ENCODE measurements around the gene ZNF524. TPM values are rescaled to one million over a fixed set of nuclear protein-coding genes. Genes with fewer than 3 reads are reported as not detected.

Gene ZNF524
- polyA plus RNA-seq, 1 of the 3 experiments (the other 2 are of a cell fraction) = 7.3 TPM

DNA sequence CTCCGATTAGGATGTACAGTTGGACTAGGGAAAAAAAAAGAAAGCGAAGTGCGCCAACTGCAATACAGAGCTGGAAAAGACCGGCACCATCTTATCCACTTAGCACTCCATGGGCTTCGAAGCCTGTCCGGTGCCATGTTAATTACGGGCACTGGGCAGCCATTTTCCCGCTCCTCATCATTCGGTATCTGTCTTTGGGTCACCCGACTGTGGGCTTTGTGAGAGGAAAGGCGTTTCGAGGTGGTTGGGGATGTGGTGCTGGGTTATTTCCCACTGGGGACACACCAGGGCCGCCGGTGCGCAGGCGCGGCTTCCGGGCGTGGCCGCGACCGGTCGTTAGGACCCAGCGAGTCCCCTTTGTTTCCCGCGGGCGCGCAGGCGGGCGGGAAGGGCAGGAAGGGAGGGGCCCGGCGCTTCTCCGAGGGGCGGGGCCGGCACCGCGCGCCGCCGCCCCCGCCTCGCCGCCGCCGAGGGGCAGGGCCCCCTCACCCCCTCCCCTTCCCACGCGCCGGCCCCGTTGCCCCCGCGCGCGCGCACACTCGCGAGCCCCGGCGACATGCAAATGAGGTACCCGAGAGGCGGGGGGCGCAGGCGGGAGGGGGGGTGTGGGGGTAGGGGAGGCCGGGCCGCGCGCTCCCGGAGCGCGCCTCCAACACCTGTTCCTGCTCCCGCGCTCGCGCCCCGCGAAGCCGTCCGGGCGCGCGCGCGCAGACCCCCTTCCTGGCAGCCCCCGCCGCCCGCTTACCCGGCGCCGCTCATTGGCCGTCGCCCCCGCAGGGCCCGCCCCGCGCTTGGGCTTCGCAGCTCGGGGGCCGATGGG lies at the start of gene ZNF524 (continued):
- TF ChIP-seq EP300 (IDR thresholded peaks at IDR 0.05; ENCODE audit: borderline replicate concordance in 1 of 2, low read depth in 1 of 2, low read length in 1 of 2) (peak in 1 of 2 experiments; percentile 36; a peak in 1 of 4 replicates), MAX (IDR thresholded peaks at IDR 0.05; ENCODE audit: low read depth) (peak; percentile 60), FOXM1 (IDR thresholded peaks at IDR 0.05; ENCODE audit: low read depth) (no peak), TEAD4 (IDR thresholded peaks at IDR 0.05; ENCODE audit: borderline replicate concordance, insufficient read depth) (no peak), ELF1 (IDR thresholded peaks at IDR 0.05) (peak; percentile 33; the same call in 1 of the 2 replicates)
- TF ChIP-seq, protein P1, sequence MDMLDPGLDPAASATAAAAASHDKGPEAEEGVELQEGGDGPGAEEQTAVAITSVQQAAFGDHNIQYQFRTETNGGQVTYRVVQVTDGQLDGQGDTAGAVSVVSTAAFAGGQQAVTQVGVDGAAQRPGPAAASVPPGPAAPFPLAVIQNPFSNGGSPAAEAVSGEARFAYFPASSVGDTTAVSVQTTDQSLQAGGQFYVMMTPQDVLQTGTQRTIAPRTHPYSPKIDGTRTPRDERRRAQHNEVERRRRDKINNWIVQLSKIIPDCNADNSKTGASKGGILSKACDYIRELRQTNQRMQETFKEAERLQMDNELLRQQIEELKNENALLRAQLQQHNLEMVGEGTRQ (IDR thresholded peaks at IDR 0.05; ENCODE audit: borderline replicate concordance, low read depth, low read length) = no peak
- TF ChIP-seq, protein P2, sequence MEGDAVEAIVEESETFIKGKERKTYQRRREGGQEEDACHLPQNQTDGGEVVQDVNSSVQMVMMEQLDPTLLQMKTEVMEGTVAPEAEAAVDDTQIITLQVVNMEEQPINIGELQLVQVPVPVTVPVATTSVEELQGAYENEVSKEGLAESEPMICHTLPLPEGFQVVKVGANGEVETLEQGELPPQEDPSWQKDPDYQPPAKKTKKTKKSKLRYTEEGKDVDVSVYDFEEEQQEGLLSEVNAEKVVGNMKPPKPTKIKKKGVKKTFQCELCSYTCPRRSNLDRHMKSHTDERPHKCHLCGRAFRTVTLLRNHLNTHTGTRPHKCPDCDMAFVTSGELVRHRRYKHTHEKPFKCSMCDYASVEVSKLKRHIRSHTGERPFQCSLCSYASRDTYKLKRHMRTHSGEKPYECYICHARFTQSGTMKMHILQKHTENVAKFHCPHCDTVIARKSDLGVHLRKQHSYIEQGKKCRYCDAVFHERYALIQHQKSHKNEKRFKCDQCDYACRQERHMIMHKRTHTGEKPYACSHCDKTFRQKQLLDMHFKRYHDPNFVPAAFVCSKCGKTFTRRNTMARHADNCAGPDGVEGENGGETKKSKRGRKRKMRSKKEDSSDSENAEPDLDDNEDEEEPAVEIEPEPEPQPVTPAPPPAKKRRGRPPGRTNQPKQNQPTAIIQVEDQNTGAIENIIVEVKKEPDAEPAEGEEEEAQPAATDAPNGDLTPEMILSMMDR (IDR thresholded peaks at IDR 0.05) = no peak
- TF ChIP-seq, protein P3, sequence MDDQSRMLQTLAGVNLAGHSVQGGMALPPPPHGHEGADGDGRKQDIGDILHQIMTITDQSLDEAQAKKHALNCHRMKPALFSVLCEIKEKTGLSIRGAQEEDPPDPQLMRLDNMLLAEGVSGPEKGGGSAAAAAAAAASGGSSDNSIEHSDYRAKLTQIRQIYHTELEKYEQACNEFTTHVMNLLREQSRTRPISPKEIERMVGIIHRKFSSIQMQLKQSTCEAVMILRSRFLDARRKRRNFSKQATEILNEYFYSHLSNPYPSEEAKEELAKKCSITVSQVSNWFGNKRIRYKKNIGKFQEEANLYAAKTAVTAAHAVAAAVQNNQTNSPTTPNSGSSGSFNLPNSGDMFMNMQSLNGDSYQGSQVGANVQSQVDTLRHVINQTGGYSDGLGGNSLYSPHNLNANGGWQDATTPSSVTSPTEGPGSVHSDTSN (IDR thresholded peaks at IDR 0.05) = peak; percentile 41; the same call in 1 of the 2 replicates

- Histone ChIP-seq H4K20me1 (ENCODE audit: insufficient read depth) (no peaks in the 10 kb centered on the region), H3K79me2 (ENCODE audit: insufficient read depth) (no peaks in the 10 kb centered on the region), H2AFZ (ENCODE audit: low read depth) (peak overlapping the region; percentile 62; the same call in 1 of the 2 replicates), H3K4me2 (no peak overlapping the region), H3K9ac (peak overlapping the region; percentile 63; the same call in 1 of the 2 replicates), H3K4me1 (ENCODE audit: control insufficient read depth in 1 of 2, insufficient read depth in 2 of 2, low read depth in 1 of 2, low read length in 1 of 2) (peaks cover 2 to 28% of the 10 kb centered on the region in 2 experiments; a peak in 3 of 4 replicates), H3F3A (replicated peaks; ENCODE audit: insufficient read depth) (peaks cover 15% of the 10 kb centered on the region), H3K36me3 (replicated peaks in 1 of 2; ENCODE audit: control insufficient read depth in 1 of 2, insufficient read depth in 2 of 2, low read length in 1 of 2) (no peaks in the 10 kb centered on the region), H3K4me3 (ENCODE audit: low read depth in 2 of 2, low read length in 1 of 2) (no peak overlapping the region), H3K9me2 (no peaks in the 10 kb centered on the region), H3K27ac (ENCODE audit: low read depth in 2 of 2, low read length in 1 of 2) (peak overlapping the region in 1 of 2 experiments; percentile 93; a peak in 2 of 4 replicates), H3K27me3 (ENCODE audit: insufficient read depth) (no peaks in the 10 kb centered on the region), H3K9me3 (no peaks in the 10 kb centered on the region)
- ChIA-PET POLR2A (no interaction called here), CTCF (interaction anchor here (0.7 to 1.4 kb wide), 2 partner anchors 9 to 34 kb away, joined by 3 read pairs; no protein-coding TSS in a partner anchor)
- DNase-seq = no peak
- WGBS (ENCODE audit: low lambda C conversion rate) = 62% methylated on average over 7 of the region's 7 CpGs
- TF ChIP-seq, protein P4, sequence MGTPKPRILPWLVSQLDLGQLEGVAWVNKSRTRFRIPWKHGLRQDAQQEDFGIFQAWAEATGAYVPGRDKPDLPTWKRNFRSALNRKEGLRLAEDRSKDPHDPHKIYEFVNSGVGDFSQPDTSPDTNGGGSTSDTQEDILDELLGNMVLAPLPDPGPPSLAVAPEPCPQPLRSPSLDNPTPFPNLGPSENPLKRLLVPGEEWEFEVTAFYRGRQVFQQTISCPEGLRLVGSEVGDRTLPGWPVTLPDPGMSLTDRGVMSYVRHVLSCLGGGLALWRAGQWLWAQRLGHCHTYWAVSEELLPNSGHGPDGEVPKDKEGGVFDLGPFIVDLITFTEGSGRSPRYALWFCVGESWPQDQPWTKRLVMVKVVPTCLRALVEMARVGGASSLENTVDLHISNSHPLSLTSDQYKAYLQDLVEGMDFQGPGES (IDR thresholded peaks at IDR 0.05; ENCODE audit: low read depth, low read length) = no peak
- TF ChIP-seq JUND (IDR thresholded peaks at IDR 0.05) = no peak
- no peak for TF ChIP-seq POLR2AphosphoS5 (IDR thresholded peaks at IDR 0.05; ENCODE audit: low read depth, low read length)
- TF ChIP-seq, protein P3 (IDR thresholded peaks at IDR 0.05) = no peak
- TF ChIP-seq FOXM1 (IDR thresholded peaks at IDR 0.05; ENCODE audit: low read depth) = no peak
- TF ChIP-seq TCF12 (IDR thresholded peaks at IDR 0.05) = no peak
- no peak for TF ChIP-seq FOXJ3 (CRISPR knock-in tag; IDR thresholded peaks at IDR 0.05)
- no peak for TF ChIP-seq NRF1 (IDR thresholded peaks at IDR 0.05; ENCODE audit: low read depth, low read length)
- TF ChIP-seq MXI1 (IDR thresholded peaks at IDR 0.05; ENCODE audit: low read depth, low read length) = no peak
- no peak for TF ChIP-seq REST (IDR thresholded peaks at IDR 0.05; ENCODE audit: low read depth, low read length)
- TF ChIP-seq, protein P2 (IDR thresholded peaks at IDR 0.05) = no peak
These were observed 49.8 kb upstream of the ZNF524 start for GRCh38 chr19:55550321-55550650.
